Mucosa of gallbladder (tissue), 1 donor: ENCODE results near the gene LIF. TPM values are rescaled to one million over a fixed set of nuclear protein-coding genes. Genes with fewer than 3 reads are reported as not detected.
"Not testable (repeated sequence)": the region's sequence is repeated elsewhere in the genome, so short reads cannot be mapped to it uniquely, and the experiment has no call there.

Source experiments
- DNase-seq: peaks from one replicate; pipeline ENCODE4 v3.0.0-alpha.2; 2020; ENCODE audit warnings: low spot score
- total RNA-seq: library from RNA; stranded (reverse); gene quantifications from one replicate; pipeline ENCODE4 v1.2.1, GENCODE V29; 2021
- donor health status: DM: no; HTN: no; CAD: no.

The LIF gene
- total RNA-seq, 1 donor from 2014 or later, result 17.8 TPM

DNA sequence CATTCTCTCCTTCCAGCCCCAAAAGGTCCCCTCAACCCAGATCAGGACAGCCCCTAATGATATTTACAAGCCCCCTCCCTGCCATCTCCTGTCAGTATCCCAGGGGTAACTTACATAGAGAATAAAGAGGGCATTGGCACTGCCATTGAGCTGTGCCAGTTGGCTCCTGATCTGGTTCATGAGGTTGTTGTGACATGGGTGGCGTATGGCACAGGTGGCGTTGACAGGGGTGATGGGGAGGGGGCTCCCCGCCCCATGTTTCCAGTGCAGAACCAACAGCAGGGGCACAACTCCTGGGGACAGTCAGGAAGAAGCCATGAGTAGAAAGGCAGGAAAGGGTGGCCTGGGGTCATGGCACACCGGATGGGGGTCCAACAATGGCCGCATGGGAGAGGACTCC is 1.9 kb downstream of the LIF start:
- DNase-seq, result no peak

DNA sequence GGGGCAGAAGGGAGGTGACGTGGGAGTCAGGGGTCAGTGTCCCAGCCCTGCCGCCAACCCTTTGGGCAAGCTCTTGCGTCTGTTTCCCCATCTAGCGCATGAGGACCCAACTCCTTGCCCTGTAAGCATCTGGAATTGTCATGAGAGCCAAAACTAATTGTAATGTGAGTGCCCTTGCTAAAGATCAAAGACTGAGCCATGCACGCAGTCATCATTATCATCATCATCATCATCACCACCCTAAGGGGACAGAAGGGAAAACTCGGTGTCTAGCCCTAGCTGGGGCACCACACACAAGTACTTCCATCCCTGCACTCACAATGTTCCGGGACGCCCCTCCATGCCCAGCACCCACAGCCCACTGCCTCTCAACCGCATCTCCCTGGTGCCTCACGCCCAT is 2.5 kb downstream of the LIF start:
- DNase-seq, result no peak

DNA sequence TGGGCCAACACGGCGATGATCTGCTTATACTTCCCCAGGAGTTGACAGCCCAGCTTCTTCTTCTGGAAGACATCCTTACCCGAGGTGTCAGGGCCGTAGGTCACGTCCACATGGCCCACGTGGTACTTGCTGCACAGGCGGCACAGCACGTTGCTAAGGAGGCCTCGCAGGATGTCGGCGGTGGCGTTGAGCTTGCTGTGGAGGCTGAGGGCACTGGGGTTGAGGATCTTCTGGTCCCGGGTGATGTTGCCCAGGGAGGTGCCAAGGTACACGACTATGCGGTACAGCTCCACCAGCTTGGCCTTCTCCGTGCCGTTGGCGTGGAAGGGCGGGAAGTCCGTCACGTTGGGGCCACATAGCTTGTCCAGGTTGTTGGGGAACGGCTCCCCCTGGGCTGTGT is 2.9 kb downstream of the LIF start:
- no peak for DNase-seq

DNA sequence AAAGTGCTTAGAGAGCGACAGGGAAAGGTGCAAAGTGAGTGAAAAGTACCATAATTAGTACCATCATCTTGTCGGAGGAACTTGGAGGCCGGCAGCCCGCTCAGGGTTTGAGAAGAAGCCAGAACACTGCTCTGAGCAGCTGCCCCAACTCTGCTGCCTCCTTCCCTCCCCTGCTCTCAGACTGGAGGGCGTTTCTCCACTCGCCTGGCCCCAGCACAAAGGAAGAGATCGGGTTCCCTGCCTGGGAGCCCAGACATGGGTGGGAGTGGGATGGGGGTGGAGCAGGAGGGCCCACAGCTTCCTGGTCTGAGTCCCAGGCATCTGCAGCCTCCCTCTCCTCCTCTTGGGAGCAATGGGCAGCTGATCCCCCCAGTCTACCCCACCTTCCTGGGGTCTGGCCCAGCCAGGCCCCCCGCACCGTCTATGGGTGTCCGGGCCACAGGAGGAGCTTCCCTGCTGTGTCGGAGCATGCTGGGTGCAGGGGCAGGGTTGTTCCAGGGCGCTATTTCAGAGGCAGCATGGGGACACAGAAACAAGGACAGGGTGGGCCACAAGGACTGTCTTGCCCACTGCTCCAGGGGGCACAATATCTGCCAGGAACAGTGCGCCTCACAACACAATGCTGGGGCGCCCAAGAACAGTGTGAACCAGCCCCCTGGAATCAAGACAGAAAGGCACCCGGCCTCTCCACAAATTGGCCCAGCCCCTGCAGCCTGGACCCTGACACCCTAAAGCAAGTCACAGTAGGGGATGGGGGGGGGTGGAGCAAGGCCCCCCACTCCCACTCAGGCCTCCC is 4.8 kb downstream of the LIF start:
- DNase-seq, result no peak

DNA sequence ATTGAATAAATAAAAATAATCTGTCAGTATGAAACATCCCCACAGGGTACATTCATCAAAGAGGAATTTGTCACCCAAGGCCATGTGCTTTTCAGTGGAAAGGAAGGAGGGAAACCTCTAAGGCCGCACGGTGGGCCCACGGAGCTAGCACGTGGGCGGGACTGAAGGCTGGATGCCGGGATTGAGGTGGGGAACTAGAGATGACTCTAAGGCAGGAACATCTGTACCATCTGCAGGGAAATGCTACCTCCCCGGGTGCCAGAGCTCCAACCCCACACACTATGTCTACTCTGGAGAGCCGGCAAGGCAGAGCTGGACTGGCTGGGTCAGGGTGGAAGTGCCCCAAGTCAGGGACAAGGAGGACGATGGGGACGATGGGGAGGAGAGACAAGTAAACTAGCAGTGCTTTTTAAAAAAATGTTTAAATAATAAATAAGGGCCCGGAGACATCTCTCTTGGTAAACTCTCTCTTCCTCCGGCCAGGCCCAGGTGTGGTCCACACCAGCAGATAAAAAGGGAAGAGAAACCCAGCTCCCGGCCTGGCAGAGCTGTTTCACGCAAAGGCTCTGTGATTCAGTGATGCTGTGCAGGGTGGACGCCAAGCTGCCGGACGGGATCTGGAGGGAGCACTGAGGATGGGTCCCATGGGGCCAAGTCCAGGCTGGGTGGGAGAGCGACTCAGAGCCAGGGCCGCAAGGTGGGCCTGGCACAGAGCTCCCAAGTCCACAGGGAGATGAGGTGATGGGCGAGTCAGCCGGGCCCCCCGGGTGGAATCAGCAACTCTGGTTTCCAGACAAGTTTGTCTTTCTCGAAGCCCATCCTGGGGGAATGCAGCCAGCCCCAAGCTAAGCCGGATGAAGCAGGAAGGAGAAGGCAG is 5.8 kb downstream of the LIF start:
- no peak for DNase-seq

DNA sequence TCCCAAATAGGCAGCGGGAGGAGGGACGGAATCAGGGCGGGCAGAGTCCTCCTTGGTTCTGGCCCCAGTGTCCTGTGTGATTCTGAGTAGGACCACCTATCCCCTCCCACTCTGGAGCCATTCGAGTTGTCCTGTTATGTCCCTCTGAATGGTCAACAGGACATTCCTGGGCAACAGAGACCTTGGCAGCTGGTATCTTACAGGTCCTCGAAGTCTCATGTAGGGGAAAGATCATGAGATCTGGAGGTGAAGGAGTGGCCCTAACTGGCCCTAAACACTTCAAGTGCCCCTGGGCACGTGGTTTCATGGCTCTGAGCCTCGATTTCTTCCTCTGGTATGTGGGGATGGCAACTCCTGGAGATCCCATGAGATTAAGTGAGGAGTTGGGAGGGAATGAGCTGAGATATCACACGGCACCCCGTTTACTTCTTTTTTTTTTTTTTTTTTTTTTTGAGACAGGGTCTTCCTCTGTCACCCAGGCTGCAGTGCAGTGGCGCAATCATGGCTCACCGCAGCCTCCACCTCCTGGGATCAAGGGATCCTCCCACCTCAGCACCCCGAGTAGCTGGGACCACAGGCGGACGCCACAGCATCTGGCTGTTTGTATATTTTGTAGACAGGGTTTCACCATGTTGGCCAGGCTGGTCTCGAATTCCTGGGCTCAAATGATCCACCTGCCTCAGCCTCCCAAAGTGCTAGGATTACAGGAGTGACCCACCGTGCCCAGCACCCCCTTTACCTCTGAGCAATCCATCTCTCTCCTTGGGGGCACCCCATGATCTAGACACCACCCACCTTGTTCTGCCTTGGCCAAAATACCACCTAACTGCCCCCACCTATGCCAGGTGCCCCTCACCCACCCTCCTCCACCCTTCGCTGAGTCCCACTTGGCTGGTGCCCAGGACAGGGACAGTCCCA is 6.8 kb downstream of the LIF start:
- no peak for DNase-seq

DNA sequence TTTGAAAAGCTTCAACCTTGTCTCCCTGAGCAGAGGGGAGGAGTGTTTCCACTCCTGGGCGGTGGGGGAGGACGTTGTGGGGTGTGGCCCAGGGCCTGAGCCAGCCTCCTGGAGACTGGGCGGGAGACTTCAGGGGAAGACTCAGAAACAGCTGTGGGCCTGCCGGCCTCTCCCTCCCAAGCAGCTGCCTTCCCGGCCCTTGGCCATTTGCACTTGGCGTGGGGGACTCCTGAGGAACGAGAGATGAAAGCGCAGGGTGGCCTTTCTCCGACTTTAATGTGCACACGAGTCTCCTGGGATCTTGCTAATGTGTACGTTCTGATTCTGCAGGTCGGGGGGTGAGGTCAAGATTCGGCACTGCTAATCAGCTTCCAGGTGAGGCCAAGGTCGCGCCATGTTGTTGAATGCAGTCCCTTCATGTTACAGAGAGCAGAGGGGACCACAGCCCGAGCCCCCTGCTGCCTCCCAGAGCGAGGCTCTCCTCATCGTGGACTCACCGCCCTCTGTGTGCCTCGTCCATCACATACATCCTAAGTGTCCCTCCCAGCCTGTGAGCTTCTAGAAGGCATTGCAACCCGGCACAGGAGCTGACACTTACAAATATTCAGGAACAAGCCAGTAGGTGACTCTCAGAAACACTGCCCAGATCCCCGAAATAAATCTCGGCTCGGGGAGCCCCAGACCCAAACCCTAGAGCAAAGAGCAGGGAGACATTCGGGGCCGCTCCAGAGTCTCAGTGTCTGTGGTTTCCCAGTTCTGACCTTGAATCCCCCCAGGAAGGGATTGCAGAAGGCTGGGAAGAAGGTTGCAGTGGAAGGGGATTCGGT is 7.7 kb downstream of the LIF start:
- no peak for DNase-seq

DNA sequence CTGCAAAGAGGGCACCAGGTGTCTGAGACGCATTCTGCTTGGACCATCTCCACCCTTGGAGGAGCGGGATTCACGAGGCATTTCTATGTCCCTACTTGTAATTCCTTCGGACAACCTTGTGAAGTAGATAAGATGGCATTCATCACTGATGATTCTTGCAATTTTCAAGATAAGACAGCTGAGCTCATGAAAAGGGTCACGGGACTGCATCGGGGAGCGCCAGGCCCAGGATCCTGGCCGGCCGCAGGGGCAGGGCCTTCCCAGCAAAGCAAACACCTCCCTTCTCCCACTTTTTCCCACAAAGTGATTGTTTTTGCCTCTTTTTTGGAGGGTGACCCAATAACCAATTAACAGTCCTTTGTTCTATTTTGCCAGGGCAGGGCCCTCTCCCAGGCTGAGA is 8.4 kb downstream of the LIF start:
- no peak for DNase-seq

DNA sequence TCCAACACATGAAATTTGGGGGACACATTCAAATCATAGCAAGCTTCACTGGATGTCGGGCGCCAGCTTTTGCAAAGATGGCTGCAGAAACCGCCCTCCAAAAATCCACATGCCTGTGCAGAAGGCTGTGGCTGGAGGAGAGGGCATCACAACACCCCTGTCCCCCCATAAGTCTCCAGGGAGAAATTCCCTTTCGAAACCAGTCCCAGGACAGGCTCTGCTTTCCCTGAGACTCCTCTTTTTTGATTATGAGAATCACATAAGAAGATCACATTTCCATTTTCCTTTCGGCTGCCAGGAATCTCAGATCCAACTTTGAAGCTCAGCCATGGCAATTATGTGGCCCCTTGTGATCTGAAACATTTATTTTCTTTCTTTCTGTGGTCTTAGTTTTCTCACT is 9.7 kb downstream of the LIF start:
- DNase-seq, result no peak

DNA sequence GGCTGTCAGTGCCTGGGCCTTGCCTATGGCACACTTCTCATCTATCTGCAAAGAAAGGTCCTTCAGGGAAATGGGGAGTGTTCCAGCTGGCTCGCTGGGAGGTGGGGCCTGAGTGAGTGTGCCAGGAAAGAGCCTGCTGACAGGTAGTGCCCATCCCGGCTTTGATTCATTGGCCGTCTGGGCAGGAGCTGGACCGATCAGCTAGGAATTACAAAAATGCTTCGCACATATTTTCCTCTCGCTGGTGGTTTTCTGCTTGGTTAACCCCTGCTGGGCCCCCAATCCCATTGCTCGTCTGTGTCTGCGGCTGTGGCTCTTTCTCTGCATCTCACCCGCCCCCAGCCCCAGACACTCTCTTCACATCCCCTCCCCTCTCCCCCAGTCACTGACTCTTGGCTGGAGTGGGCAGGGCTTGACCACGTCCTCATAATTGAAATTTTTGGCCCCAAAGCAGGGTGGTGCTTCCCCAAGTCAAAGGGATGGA is 10.8 kb downstream of the LIF start:
- DNase-seq, result peak; percentile 67

DNA sequence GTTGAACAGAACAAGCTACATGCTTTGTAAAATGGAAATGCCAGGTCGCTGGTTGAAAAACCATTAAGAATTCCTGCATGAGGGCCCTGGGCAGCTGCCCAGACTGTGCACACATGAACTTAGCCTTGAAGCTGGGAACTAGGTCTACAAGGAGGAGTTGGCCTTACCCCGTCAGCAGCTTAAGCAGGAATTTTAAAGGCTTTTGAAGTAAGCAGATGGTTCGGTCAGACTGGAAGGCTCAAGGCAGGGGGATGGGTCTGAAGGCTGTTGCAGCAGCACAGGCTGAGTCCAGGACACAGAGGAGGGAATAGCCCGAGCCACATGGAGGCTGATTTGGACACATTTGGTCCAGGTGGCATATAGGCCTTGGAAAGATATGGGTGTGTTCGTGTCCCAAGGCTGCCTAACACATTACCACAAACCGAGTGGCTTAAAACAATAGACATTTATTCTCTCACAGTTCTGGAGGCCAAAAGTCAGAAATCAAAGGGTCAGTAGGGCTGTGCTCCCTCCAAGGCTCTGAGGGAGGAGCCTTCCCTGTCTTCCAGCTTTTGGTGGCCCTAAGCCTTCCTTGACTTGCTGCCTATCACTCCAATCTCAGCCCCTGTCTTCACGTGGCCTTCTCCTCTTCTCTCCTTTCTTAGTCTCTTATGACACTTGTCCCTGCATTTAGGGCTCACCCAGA is 11.6 kb downstream of the LIF start:
- DNase-seq, result no peak

DNA sequence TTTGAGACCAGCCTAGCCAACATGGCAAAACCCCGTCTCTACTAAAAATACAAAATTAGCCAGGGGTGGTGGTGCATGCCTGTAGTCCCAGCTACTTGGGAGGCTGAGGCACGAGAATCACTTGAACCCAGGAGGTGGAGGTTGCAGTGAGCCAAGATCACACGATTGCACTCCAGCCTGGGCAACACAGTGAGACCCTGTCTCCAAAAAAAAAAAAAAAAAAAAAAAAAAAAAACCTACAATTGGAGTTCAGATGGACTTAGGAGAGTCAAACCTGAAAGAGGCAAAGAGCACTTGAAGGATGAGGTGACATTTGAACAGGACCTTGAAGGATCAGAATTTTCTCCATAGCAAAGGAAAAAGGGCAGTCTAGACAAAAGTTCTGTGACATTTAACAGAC is 12.2 kb downstream of the LIF start:
- not testable (repeated sequence) for DNase-seq

DNA sequence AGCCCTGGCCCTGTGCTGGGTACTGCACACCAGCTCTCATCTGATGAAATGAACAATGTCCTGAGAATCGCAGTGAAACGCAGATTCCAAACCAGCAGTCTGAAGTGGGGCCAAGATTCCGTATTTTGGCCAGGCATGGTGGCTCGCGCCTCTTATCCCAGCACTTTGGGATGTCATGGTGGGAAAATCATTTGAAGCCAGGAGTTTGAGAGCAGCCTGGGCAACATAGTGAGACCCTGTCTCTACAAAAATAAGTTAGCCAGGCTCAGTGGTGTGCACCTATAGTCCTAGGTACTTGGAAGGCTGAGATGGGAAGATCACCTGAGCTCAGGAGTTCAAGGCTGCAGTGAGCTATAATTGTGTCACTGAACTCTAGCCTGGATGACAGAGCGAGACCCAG is 13.0 kb downstream of the LIF start:
- no peak for DNase-seq

DNA sequence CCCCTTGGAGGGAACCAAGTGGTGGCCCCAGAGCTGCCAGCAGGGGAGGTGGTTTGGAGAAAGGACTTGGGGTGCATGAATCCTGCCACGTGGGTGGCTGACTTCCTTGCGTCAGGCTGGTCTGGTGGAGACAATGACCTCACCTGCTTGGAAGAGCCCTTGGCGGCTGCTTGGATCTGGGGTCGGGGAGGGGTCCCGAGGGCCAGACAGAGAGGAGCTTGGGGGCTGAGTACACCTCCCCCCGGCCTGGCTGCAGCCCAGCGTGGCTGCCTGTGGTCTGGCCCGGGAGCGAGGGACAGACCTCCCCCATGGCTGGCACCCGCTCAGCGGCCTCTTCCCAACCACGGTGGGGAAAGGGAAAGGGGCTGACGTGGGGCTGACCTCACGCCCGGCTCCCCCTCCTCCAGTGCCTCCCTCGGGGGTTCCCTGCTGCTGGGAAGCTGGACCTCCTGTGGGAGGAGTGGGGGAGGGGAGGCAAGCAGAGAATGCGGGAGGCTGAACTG is 13.8 kb downstream of the LIF start:
- no peak for DNase-seq

DNA sequence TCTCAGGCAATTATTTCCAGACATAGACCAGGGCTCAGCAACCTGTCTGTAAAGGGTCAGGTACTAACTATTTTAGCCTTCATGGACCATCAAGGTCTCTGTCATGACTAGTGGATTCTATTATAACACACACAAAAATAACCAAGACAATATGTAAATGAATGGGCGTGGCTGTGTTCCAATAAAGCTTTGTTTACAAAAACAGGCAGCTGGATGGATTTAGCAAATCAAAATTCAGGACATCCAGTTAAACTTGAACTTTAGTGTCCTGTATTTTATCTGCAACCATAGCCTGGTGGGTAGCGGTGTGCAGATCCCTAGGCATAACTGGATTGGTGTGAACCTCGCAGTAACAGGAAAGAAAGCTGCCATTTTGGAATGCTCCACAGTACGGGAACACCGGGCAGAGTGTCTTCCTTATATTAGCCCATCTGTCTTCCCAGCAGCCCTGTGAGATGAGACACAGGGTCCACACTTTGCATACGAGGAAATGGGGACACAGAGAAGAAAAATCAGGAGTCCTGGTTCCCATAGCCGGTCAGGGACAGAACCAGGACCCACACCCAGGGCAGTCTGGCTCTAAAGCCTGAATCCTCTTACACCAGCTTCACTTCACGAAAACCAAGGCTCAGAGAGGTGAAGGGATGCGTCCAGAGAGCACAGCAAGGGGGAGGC is 15.6 kb downstream of the LIF start:
- DNase-seq, result no peak

DNA sequence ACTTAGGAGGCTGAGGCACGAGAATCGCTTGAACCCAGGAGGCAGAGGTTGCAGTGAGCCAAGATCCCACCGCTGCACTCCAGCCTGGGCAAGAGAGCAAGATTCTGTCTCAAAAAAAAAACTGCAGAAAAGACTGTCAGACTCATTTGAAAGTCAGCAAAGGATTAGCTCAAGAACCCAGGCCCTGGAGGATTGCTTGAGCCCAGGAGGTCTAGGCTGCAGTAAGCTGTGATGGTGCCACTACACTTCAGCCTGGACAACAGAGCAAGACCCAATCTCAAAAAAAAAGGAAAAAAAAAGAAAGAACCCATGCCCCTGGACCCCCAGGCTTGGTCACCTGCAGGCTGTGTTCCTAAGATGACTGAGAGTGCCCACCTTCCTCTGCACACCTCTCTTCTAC is 16.2 kb downstream of the LIF start:
- no peak for DNase-seq

DNA sequence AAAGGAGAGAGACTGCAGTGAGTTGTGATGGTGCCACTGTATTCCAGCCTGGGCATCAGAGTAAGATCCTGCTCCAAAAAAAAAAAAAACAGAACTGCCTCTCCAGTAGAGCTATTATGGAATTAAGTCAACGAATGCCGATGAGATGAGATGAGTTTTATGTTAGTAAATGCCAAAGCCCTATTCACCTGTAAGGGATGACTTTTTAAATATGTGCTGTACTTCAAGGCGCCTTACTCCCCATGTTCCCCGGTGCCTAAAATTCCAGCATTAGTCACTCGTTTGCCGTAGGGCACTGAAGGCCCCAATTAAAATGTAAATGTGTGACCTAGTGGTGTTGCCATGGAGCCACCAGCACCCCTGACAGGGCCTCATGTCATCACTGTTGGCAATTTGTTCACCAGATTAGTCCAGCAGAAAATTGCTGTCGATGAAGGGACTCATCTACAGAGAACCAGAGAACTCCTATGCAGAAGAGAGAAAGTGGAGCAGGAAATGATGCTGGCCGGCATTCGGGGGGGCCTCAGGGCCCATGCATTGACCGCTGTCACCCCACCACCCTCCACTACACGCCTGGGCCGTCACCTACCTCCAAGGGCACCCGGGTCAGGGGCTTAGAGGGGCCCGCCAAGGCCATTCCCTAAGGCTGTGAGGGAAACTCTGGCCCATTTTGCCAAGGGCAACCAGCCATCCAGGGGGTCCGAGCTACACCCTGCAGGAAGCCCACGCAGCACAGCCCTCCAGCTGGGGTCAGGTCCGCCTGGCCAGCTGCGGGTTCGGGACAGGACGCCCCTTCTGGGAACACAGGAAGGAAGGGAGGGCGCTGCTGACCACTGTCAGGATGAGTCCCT is 17.8 kb downstream of the LIF start:
- DNase-seq, result no peak

DNA sequence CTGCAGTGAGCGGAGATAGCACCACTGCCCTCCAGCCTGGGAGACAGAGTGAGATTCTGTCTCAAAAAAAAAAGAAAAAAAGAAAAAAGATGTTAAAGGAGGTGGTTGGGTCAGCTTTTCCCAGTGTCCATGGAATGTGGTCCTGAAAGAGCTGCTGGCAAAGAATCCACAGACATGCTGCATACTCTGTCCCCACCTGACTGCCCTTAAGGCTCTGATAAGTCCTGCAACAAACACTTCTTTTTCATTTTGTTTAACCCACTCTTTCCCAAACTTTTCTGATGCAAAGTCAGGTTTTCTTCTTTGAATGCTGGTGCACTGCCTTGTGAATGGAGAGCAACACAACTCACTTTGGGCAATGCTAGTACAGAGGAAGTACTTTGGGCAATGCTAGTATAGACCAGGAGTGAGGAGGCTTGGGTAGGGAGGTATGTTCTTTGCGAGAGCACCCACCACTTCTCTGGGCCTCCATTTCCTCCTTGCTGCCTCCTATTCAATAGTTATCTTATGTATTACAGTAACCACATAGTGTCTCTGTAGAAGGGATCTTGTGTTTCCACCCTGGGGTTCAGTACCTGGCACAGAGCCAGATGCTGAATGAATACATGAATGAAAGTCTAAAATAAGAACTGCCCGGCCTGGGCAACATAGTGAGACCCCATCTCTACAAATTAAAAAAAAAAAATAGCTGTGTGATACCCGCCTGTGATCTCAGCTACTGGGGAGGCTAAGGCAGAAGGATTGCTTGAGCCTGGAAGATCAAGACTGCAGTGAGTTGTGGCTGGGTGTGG is 18.9 kb downstream of the LIF start:
- no peak for DNase-seq
